ENCODE results near the gene ZNF780B.

DNA sequence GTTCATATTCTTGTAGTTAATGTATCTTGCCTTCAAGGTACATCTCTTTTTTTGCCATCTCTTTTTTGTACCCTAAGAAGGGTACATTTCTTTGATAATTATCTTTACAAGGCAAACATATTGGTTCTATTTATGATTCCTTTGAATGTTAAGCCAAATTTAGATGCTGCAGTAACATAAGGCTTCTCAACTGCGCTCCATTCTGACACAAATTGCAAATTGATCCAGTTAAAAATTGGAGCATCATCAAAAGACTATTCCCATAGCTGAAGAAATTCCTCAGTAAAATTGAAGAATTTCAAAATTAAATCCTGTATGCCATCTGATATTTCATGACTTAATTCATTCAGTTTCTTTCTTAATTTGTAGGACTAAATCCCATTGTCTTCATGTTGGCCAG is 37.4 kb upstream of the ZNF780B start:
- TF ChIP-seq, protein P1, sequence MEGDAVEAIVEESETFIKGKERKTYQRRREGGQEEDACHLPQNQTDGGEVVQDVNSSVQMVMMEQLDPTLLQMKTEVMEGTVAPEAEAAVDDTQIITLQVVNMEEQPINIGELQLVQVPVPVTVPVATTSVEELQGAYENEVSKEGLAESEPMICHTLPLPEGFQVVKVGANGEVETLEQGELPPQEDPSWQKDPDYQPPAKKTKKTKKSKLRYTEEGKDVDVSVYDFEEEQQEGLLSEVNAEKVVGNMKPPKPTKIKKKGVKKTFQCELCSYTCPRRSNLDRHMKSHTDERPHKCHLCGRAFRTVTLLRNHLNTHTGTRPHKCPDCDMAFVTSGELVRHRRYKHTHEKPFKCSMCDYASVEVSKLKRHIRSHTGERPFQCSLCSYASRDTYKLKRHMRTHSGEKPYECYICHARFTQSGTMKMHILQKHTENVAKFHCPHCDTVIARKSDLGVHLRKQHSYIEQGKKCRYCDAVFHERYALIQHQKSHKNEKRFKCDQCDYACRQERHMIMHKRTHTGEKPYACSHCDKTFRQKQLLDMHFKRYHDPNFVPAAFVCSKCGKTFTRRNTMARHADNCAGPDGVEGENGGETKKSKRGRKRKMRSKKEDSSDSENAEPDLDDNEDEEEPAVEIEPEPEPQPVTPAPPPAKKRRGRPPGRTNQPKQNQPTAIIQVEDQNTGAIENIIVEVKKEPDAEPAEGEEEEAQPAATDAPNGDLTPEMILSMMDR (IDR thresholded peaks at IDR 0.05; ENCODE audit: extremely low read depth in 1 of 2, insufficient read depth in 1 of 2, low read depth in 1 of 2, low read length in 2 of 2): no peak
- TF ChIP-seq MYC (IDR thresholded peaks at IDR 0.05; ENCODE audit: low read depth, low read length) (no peak), POLR2AphosphoS5 (IDR thresholded peaks at IDR 0.05; ENCODE audit: insufficient read depth, low read depth, low read length) (no peak), POLR2A (IDR thresholded peaks at IDR 0.05; ENCODE audit: low read depth, low read length) (no peak), EZH2 (IDR thresholded peaks at IDR 0.05; ENCODE audit: borderline replicate concordance, low read depth, low read length, severe bottlenecking) (no peak), MAX (IDR thresholded peaks at IDR 0.05; ENCODE audit: insufficient read depth, insufficient read length) (no peak), JUN (IDR thresholded peaks at IDR 0.05; ENCODE audit: borderline replicate concordance, insufficient read depth, insufficient read length, low read depth) (no peak), FOS (IDR thresholded peaks at IDR 0.05; ENCODE audit: borderline replicate concordance, insufficient read depth, low read length) (no peak)
